H9 (cell line): Measurements from ENCODE around the gene CD300H. TPM values are rescaled to one million over a fixed set of nuclear protein-coding genes. Genes with fewer than 3 reads are reported as not detected.

ENCODE experiments used
- DNase-seq: peaks from one replicate; pipeline ENCODE4 v3.0.0-alpha.2; 2017
- H2AFZ ChIP-seq: one replicate; pipeline ENCODE4 v1.6.1; 2013; ENCODE audit warnings: mild to moderate bottlenecking, low read length, control low read depth, moderate library complexity
- H2AK5ac ChIP-seq: 2 replicates; pipeline ENCODE4 v1.6.1; 2013; ENCODE audit warnings: low read length, control low read depth, mixed read lengths; ENCODE audit not compliant: insufficient read length
- H2BK120ac ChIP-seq: one replicate; pipeline ENCODE4 v1.6.1; 2013; ENCODE audit warnings: low read depth, mild to moderate bottlenecking, low read length, control low read depth, inconsistent platforms; ENCODE audit not compliant: poor library complexity, severe bottlenecking
- H2BK12ac ChIP-seq: 2 replicates; pipeline ENCODE4 v1.6.1; 2013; ENCODE audit warnings: low read length, control low read depth, mixed read lengths, low read depth; ENCODE audit not compliant: insufficient read length
- H2BK15ac ChIP-seq: 2 replicates; pipeline ENCODE4 v1.6.1; 2013; ENCODE audit warnings: low read depth, low read length, control low read depth
- H2BK20ac ChIP-seq: one replicate; pipeline ENCODE4 v1.6.1; 2013; ENCODE audit warnings: low read depth, mild to moderate bottlenecking, low read length, control low read depth, inconsistent platforms; ENCODE audit not compliant: poor library complexity, severe bottlenecking
- H2BK5ac ChIP-seq: 2 replicates; pipeline ENCODE4 v1.6.1; 2013; ENCODE audit warnings: low read length, control low read depth, mixed read lengths; ENCODE audit not compliant: insufficient read length
- H3K14ac ChIP-seq: 2 replicates; pipeline ENCODE4 v1.6.1; 2013; ENCODE audit warnings: low read length, control low read depth; ENCODE audit not compliant: insufficient read depth
- H3K18ac ChIP-seq: 2 replicates; pipeline ENCODE4 v1.6.1; 2013; ENCODE audit warnings: low read depth, mild to moderate bottlenecking, mixed read lengths, low read length, control low read depth; ENCODE audit not compliant: insufficient read length
- H3K23ac ChIP-seq: 2 replicates; pipeline ENCODE4 v1.6.1; 2013; ENCODE audit warnings: low read length, control low read depth, mixed read lengths, low read depth; ENCODE audit not compliant: insufficient read length
- H3K23me2 ChIP-seq: 2 replicates; pipeline ENCODE4 v1.6.1; 2013; ENCODE audit warnings: low read depth, mild to moderate bottlenecking, mixed read lengths, low read length, control low read depth; ENCODE audit not compliant: insufficient read length, poor library complexity, severe bottlenecking
- H3K27ac ChIP-seq: 2 replicates; pipeline ENCODE4 v1.5.1; 2013; ENCODE audit warnings: low read length, control low read depth, mixed read lengths, low read depth; ENCODE audit not compliant: insufficient read length
- H3K27me3 ChIP-seq: 2 replicates; pipeline ENCODE4 v1.6.1; 2013; ENCODE audit warnings: low read length, control low read depth, inconsistent platforms; ENCODE audit not compliant: insufficient read depth
- H3K4ac ChIP-seq: 2 replicates; pipeline ENCODE4 v1.6.1; 2013; ENCODE audit warnings: low read depth, mild to moderate bottlenecking, control low read depth, inconsistent platforms, low read length, moderate library complexity
- H3K4me1 ChIP-seq: 2 replicates; pipeline ENCODE4 v1.6.1; 2013; ENCODE audit warnings: low read length, control low read depth, inconsistent platforms; ENCODE audit not compliant: insufficient read depth
- H3K4me2 ChIP-seq: 2 replicates; pipeline ENCODE4 v1.6.1; 2013; ENCODE audit warnings: low read length, control low read depth, mixed read lengths; ENCODE audit not compliant: insufficient read length, insufficient read depth
- H3K56ac ChIP-seq: 2 replicates; pipeline ENCODE4 v1.6.1; 2013; ENCODE audit warnings: low read depth, mild to moderate bottlenecking, mixed read lengths, low read length, control low read depth; ENCODE audit not compliant: insufficient read length
- H3K79me1 ChIP-seq: 2 replicates; pipeline ENCODE4 v1.6.1; 2013; ENCODE audit warnings: low read depth, mild to moderate bottlenecking, moderate library complexity, low read length, control low read depth, inconsistent platforms; ENCODE audit not compliant: insufficient read depth, poor library complexity, severe bottlenecking
- H3K79me2 ChIP-seq: 2 replicates; pipeline ENCODE4 v1.6.1; 2013; ENCODE audit warnings: low read length, control low read depth, inconsistent platforms; ENCODE audit not compliant: insufficient read depth
- H3K9ac ChIP-seq: 2 replicates; pipeline ENCODE4 v1.6.1; 2013; ENCODE audit warnings: low read length, control low read depth, mixed read lengths; ENCODE audit not compliant: insufficient read length; ENCODE audit errors: extremely low read depth
- H3K9me3 ChIP-seq: one replicate; pipeline ENCODE4 v1.6.1; 2013; ENCODE audit warnings: low read depth, low read length, inconsistent platforms; ENCODE audit not compliant: control insufficient read depth
- H3T11ph ChIP-seq: one replicate; pipeline ENCODE4 v1.6.1; 2013; ENCODE audit warnings: mild to moderate bottlenecking, low read length, control low read depth, inconsistent platforms
- H4K20me1 ChIP-seq: one replicate; pipeline ENCODE4 v1.6.1; 2013; ENCODE audit not compliant: control insufficient read depth, insufficient read length, insufficient read depth
- H4K5ac ChIP-seq: 2 replicates; pipeline ENCODE4 v1.6.1; 2013; ENCODE audit warnings: low read depth, mild to moderate bottlenecking, mixed read lengths, low read length, control low read depth; ENCODE audit not compliant: insufficient read length
- H4K8ac ChIP-seq: replicated peaks from 2 replicates; pipeline ENCODE4 v1.6.1; 2013; ENCODE audit warnings: low read length, control low read depth, mixed read lengths, low read depth; ENCODE audit not compliant: insufficient read length
- H4K91ac ChIP-seq: 2 replicates; pipeline ENCODE4 v1.6.1; 2013; ENCODE audit warnings: low read depth, mild to moderate bottlenecking, moderate library complexity, mixed read lengths, low read length, control low read depth; ENCODE audit not compliant: insufficient read length
- H3K27ac Mint-ChIP-seq, 3 experiments: 2 replicates in 2 of 3; 3 replicates in 1 of 3; pipeline ENCODE4 v1.8.0; 2020 to 2021; ENCODE audit warnings: mixed read lengths in 3 of 3, mild to moderate bottlenecking in 1 of 3, moderate library complexity in 1 of 3
- H3K27me3 Mint-ChIP-seq: 2 replicates; pipeline ENCODE4 v1.8.0; 2021; ENCODE audit warnings: low read depth, mild to moderate bottlenecking, moderate library complexity, mixed read lengths
- H3K36me3 Mint-ChIP-seq, 3 experiments: 2 replicates in 2 of 3; 3 replicates in 1 of 3; pipeline ENCODE4 v1.8.0; 2020 to 2021; ENCODE audit warnings: low read depth in 3 of 3, mixed read lengths in 3 of 3; ENCODE audit not compliant: insufficient read depth in 1 of 3
- H3K4me1 Mint-ChIP-seq, 2 experiments: 2 replicates each; pipeline ENCODE4 v1.8.0; 2020; ENCODE audit warnings: mixed read lengths in 2 of 2
- H3K4me3 Mint-ChIP-seq, 2 experiments: 2 replicates in 1 of 2; 3 replicates in 1 of 2; pipeline ENCODE4 v1.8.0; 2020 to 2021; ENCODE audit warnings: mild to moderate bottlenecking in 2 of 2, mixed read lengths in 2 of 2, moderate library complexity in 1 of 2
- H3K9me3 Mint-ChIP-seq, 2 experiments: 2 replicates in 1 of 2; 3 replicates in 1 of 2; pipeline ENCODE4 v1.8.0; 2020; ENCODE audit warnings: mild to moderate bottlenecking in 2 of 2, mixed read lengths in 2 of 2, moderate library complexity in 1 of 2
- WGBS: extraction: QIAGEN DNeasy Blood & Tissue Kit; methylation state at CpG from one replicate; pipeline ENCODE4 v1.1.7; 2013; ENCODE audit warnings: missing lambda C conversion rate, low lambda C conversion rate, mixed read lengths; ENCODE audit not compliant: insufficient read length; ENCODE audit errors: extremely low coverage; 5-methylcytosine and 5-hydroxymethylcytosine counted together
- total RNA-seq: library from RNA; stranded (reverse); gene quantifications from 2 replicates; pipeline ENCODE4 v1.2.1, GENCODE V29; 2021
- TF ChIP-seq, protein P1 (sequence below): fragments of 200-600 bp; sonication (generic); conservative IDR thresholded peaks from 3 replicates; pipeline ENCODE4 v1.8.0; 2021; ENCODE audit warnings: antibody characterized with exemption, mild to moderate bottlenecking

The CD300H gene
- total RNA-seq, 1 experiment from 2014 or later = not detected

DNA sequence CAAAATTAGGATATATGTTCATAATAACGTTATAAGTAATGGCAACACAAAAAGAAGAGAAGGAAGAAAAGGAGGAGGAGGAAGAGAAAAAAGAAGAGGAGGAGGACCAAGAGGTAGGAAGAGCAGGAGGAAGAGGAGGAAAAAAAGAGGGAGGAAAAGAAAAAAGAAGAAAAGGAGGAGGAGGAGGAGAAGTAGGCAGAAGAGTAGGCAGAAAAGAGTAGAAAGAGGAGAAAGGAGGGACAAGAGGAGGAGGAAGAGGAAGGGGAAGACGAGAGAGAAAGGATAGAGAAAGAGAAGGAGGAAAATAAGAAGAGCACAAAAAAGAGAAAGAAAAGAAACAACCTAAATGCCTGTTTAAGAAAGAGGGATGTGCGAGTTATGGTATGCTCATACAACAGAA, 30.4 kb downstream of the CD300H start:
- Histone ChIP-seq H3K79me1 (no peaks in the 10 kb centered on the region), H2BK20ac (no peak overlapping the region), H3K14ac (no peak overlapping the region), H3K4ac (no peak overlapping the region), H3K79me2 (no peaks in the 10 kb centered on the region), H3K4me1 (no peaks in the 10 kb centered on the region; the same call in 1 of the 2 replicates), H2BK15ac (no peak overlapping the region), H4K8ac (no peak overlapping the region), H2BK120ac (no peak overlapping the region), H3K23ac (no peak overlapping the region), H3K4me2 (no peak overlapping the region), H3T11ph (no peak overlapping the region), H3K18ac (no peak overlapping the region), H2BK5ac (no peak overlapping the region), H4K91ac (no peak overlapping the region), H4K20me1 (no peaks in the 10 kb centered on the region), H3K56ac (no peak overlapping the region), H3K9me3 (no peaks in the 10 kb centered on the region), H3K27ac (no peak overlapping the region), H3K27me3 (no peaks in the 10 kb centered on the region), H2AFZ (no peak overlapping the region), H4K5ac (no peak overlapping the region), H2AK5ac (no peak overlapping the region), H3K9ac (no peak overlapping the region), H2BK12ac (no peak overlapping the region), H3K23me2 (no peaks in the 10 kb centered on the region)
- Mint-ChIP-seq H3K9me3 (no peaks in the 10 kb centered on the region; a peak in 2 of 5 replicates), H3K27ac (no peak overlapping the region), H3K36me3 (no peaks in the 10 kb centered on the region; a peak in 1 of 7 replicates), H3K4me3 (no peak overlapping the region), H3K27me3 (peaks cover 55% of the 10 kb centered on the region), H3K4me1 (peaks cover 5 to 6% of the 10 kb centered on the region in 2 experiments; a peak in 3 of 4 replicates)
- DNase-seq = no peak
- WGBS = no CpG with 5 or more reads among the region's 3 CpGs
- TF ChIP-seq, protein P1, sequence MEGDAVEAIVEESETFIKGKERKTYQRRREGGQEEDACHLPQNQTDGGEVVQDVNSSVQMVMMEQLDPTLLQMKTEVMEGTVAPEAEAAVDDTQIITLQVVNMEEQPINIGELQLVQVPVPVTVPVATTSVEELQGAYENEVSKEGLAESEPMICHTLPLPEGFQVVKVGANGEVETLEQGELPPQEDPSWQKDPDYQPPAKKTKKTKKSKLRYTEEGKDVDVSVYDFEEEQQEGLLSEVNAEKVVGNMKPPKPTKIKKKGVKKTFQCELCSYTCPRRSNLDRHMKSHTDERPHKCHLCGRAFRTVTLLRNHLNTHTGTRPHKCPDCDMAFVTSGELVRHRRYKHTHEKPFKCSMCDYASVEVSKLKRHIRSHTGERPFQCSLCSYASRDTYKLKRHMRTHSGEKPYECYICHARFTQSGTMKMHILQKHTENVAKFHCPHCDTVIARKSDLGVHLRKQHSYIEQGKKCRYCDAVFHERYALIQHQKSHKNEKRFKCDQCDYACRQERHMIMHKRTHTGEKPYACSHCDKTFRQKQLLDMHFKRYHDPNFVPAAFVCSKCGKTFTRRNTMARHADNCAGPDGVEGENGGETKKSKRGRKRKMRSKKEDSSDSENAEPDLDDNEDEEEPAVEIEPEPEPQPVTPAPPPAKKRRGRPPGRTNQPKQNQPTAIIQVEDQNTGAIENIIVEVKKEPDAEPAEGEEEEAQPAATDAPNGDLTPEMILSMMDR = no peak
